Cardiac fibroblast (primary cell): ENCODE data around the gene RPL37A.

ENCODE experiments used
- DNase-seq, 2 donors: peaks; one replicate each; pipeline versions ENCODE4 v3.0.0 to v3.0.0-alpha.2; 2010; ENCODE audit warnings: low read depth in 2 of 2
- H3K4me3 ChIP-seq, 2 donors: replicated peaks in 1 of 2; 1 replicate in 1 of 2; 2 replicates in 1 of 2; pipeline ENCODE4 v1.5.1; 2011; ENCODE audit warnings: low read depth in 2 of 2, low read length in 2 of 2, mild to moderate bottlenecking in 2 of 2, moderate library complexity in 1 of 2
- CTCF ChIP-seq: IDR thresholded peaks from one replicate; pipeline ENCODE4 v1.5.1; 2011; ENCODE audit warnings: low read depth, mild to moderate bottlenecking, low read length, inconsistent platforms

The RPL37A gene

DNA sequence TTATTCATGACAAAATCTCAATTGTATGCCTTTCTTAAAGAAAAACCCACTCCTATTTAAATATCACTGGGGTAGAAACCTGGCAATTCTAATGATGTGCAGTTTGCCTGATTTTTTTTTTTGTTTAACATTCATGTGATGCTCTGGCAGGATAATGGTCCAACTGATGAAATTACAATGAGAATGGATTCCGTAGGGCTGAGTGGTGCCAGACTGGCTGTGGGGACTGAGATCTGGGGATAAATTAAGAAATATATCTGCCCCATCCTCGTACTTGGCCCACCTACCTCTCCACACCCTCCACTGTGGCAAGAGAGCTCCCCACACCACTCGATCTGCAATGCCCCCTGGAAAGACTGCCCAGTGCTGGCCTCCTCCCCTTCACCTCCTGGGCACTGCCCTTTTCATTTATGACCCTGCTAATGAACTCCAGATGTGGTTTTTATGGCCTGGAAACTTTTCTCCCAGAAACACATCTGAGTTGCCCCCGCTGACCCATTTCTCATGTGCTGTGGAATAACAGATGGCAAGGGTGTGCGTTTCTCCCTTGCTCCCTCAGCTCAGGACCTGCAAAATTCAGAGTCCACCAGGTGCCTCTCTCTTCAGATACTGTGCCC lies 33.0 kb upstream of the RPL37A start:
- TF ChIP-seq CTCF: no peak
- DNase-seq: no peak
- no peak overlapping the region for H3K4me3 ChIP-seq

GRCh38 chr2:216467845-216468244 lies 30.8 kb upstream of the RPL37A start:
- no peak overlapping the region for H3K4me3 ChIP-seq
- DNase-seq: no peak
- TF ChIP-seq CTCF: no peak

DNA sequence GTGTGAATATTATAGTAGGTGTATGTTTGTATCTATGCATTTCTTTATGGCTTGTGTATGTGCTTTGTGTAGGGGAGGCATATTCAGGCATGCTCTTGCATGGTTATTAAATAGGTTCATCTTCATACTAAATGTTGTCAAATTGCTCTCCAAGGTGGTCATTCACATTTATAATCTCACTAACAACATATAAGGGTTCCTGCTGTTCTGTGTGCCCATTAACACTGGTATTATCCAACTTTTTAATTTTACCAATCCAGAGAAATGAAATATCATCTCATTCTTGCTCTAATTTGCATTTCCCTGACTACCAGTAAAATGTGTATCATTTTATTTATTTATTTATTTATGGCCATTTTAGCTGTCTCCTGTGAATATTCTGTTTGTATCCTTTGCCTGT lies 29.0 kb upstream of the RPL37A start:
- TF ChIP-seq CTCF: no peak

DNA sequence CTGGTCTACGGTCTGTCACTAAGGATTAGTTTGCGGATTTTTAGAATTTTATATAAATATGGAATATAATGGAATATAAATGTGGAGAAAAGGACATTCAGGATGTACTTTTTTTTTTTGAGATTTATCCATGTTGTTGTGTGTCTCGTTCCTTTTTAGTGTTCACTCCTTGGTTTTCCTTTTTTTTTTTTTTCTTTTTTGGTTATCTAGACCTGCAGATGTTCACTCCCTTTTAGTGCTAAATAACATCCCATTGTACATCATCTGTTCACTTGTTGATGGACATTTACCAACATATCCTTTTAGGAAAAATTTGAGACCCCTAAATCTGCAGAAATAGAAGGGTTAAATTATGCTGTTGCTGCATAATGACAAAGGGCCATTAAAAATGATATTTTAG lies 25.5 kb upstream of the RPL37A start:
- no peak for DNase-seq
- no peak overlapping the region for H3K4me3 ChIP-seq
- no peak for TF ChIP-seq CTCF

More for the DNA sequence above, 29.0 kb upstream of the RPL37A start:
- no peak overlapping the region for H3K4me3 ChIP-seq
- no peak for DNase-seq

- DNase-seq: no peak
- no peak for TF ChIP-seq CTCF
- H3K4me3 ChIP-seq: no peak overlapping the region
Measured at GRCh38 chr2:216474925-216475670, 23.5 kb upstream of the RPL37A start.

DNA sequence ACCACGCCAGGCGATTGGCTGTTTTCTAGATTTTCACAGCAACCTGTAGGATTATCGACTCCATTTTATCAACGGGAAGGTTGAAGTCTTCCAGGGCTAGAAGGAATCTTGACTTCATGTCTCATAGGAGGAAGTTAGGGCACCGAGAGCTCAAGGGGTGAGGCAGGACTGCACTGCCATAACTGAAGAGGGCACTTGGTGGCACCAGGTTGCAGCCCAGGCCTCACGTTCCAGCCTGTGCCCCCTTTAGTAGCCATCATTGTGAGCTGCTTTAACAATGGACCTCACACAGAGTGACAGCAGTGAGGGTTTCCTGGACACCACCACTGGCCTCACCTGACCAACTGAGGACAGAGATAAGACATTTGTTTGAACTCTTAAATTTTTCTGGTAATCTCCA lies 22.9 kb upstream of the RPL37A start:
- TF ChIP-seq CTCF: no peak
- H3K4me3 ChIP-seq: no peak overlapping the region
- DNase-seq: no peak
